Measurements from ENCODE around the gene ASXL3. TPM values are rescaled to one million over a fixed set of nuclear protein-coding genes. Genes with fewer than 3 reads are reported as not detected.

ASXL3 gene
- total RNA-seq, 1 donor: under 0.01 TPM

Other genes starting within 250 kb of the ASXL3 start
- gene CCDC178, start 137.5 kb upstream of the ASXL3 start, total RNA-seq: not detected